NCI-H446 (cell line): Measurements from ENCODE around the gene ZNF469.
"Not testable (repeated sequence)": the region's sequence is repeated elsewhere in the genome, so short reads cannot be mapped to it uniquely, and the experiment has no call there.

Experiments
- DNase-seq, 2 experiments: peaks; one replicate each; lab custom pipeline; 2025; lab: John Stamatoyannopoulos, UW

Gene ZNF469

GRCh38 chr16:88409296-88410065 is 26.7 kb downstream of the ZNF469 start:
- DNase-seq, result no peak

GRCh38 chr16:88410297-88410968 is 27.7 kb downstream of the ZNF469 start:
- DNase-seq, result not testable (repeated sequence)

- no peak for DNase-seq
These were observed 29.3 kb downstream of the ZNF469 start for GRCh38 chr16:88411951-88412576.

- DNase-seq, result no peak
These were observed 30.0 kb downstream of the ZNF469 start for GRCh38 chr16:88412766-88413165.

- DNase-seq, result no peak
These were observed 30.5 kb downstream of the ZNF469 start for GRCh38 chr16:88413231-88413630.

- no peak for DNase-seq
These were observed 30.9 kb downstream of the ZNF469 start for GRCh38 chr16:88413631-88414030.

GRCh38 chr16:88414521-88415380 is 32.0 kb downstream of the ZNF469 start:
- no peak for DNase-seq

GRCh38 chr16:88415381-88415705 is 32.6 kb downstream of the ZNF469 start:
- DNase-seq, result no peak

- no peak for DNase-seq
These were observed 33.1 kb downstream of the ZNF469 start for GRCh38 chr16:88415713-88416323.

GRCh38 chr16:88416686-88417085 is 33.9 kb downstream of the ZNF469 start:
- DNase-seq, result no peak

- no peak for DNase-seq
These were observed 35.1 kb downstream of the ZNF469 start for GRCh38 chr16:88417684-88418476.

- DNase-seq, result no peak
These were observed 36.1 kb downstream of the ZNF469 start for GRCh38 chr16:88418869-88419268.

- no peak for DNase-seq
These were observed 37.0 kb downstream of the ZNF469 start for GRCh38 chr16:88419790-88420189.

GRCh38 chr16:88420496-88420895 is 37.7 kb downstream of the ZNF469 start:
- DNase-seq, result no peak

GRCh38 chr16:88421301-88421700 is 38.5 kb downstream of the ZNF469 start:
- DNase-seq, result no peak

- no peak for DNase-seq
These were observed 39.2 kb downstream of the ZNF469 start for GRCh38 chr16:88421871-88422433.

- DNase-seq, result no peak
These were observed 40.1 kb downstream of the ZNF469 start for GRCh38 chr16:88422733-88423447.

GRCh38 chr16:88423448-88423850 is 40.7 kb downstream of the ZNF469 start:
- no peak for DNase-seq

GRCh38 chr16:88424587-88425235 is 42.0 kb downstream of the ZNF469 start:
- DNase-seq, result no peak
